Endothelial cell of umbilical vein (primary cell): Measurements from ENCODE around the gene FKBP6. TPM values are rescaled to one million over a fixed set of nuclear protein-coding genes. Genes with fewer than 3 reads are reported as not detected.

ENCODE experiments used
- BruUV-seq: library from RNA; stranded (reverse); fragments of 400-500 nt; replicated peaks from 2 replicates; lab custom pipeline; 2021; lab: Mats Ljungman, UMichigan
- CTCF ChIA-PET: fragments of 300-600, 350-600 bp; sonication (Branson Sonifier 250); formaldehyde crosslinking; loops from one replicate; lab custom pipeline; 2021; ENCODE audit warnings: antibody characterized with exemption, inconsistent platforms; lab: Charles Lee
- POLR2A ChIA-PET: fragments of 300-600, 350-600 bp; sonication (Branson Sonifier 250); formaldehyde crosslinking; loops from one replicate; lab custom pipeline; 2021; ENCODE audit warnings: antibody characterized with exemption, inconsistent platforms; lab: Charles Lee
- DNase-seq: peaks from one replicate; pipeline ENCODE4 v3.0.0-alpha.2; 2011; ENCODE audit warnings: low read depth, low spot score
- FAIRE-seq: peaks from 2 replicates; lab custom pipeline; 2011; peaks lifted over from hg19 to GRCh38; lab: Jason Lieb, UNC
- H2AFZ ChIP-seq: 2 replicates; pipeline ENCODE4 v1.6.0; 2012; ENCODE audit warnings: low read depth, low read length, control low read depth, inconsistent platforms
- H3K27ac ChIP-seq: 2 replicates; pipeline ENCODE4 v1.5.1; 2011; ENCODE audit warnings: low read depth, mild to moderate bottlenecking, control low read depth, low read length, moderate library complexity; ENCODE audit not compliant: insufficient read depth
- H3K27me3 ChIP-seq, 2 experiments: 2 replicates each; pipeline versions ENCODE4 v1.6.0 to v1.6.1; 2011; ENCODE audit warnings: low read length in 2 of 2, mixed read lengths in 1 of 2; ENCODE audit not compliant: control insufficient read depth in 2 of 2, insufficient read depth in 2 of 2
- H3K36me3 ChIP-seq, 2 experiments: 2 replicates in 1 of 2; 3 replicates in 1 of 2; pipeline ENCODE4 v1.5.1; 2011; ENCODE audit warnings: low read length in 2 of 2, mild to moderate bottlenecking in 1 of 2, moderate library complexity in 1 of 2; ENCODE audit not compliant: control insufficient read depth in 2 of 2, insufficient read depth in 2 of 2; ENCODE audit errors: extremely low read depth in 1 of 2
- H3K4me1 ChIP-seq: 3 replicates; pipeline ENCODE4 v1.5.1; 2011; ENCODE audit warnings: mild to moderate bottlenecking, low read length; ENCODE audit not compliant: control insufficient read depth, insufficient read depth; ENCODE audit errors: extremely low read depth
- H3K4me2 ChIP-seq: 2 replicates; pipeline ENCODE4 v1.6.1; 2011; ENCODE audit warnings: low read length, control low read depth, mixed read lengths; ENCODE audit not compliant: insufficient read depth
- H3K4me3 ChIP-seq, 3 experiments: fragments of 200-600 bp in 1 of 3; sonication (generic), shearing (Covaris generic) in 1 of 3; replicated peaks in 1 of 3; 2 replicates each; pipeline ENCODE4 v1.5.1; 2011 to 2016; ENCODE audit warnings: control low read depth in 3 of 3, low read length in 3 of 3, mild to moderate bottlenecking in 2 of 3, inconsistent platforms in 1 of 3, low read depth in 1 of 3, moderate library complexity in 1 of 3; ENCODE audit not compliant: insufficient read depth in 1 of 3
- H3K79me2 ChIP-seq: 2 replicates; pipeline ENCODE4 v1.6.0; 2012; ENCODE audit warnings: low read length, inconsistent platforms; ENCODE audit not compliant: control insufficient read depth, insufficient read depth
- H3K9ac ChIP-seq: replicated peaks from 2 replicates; pipeline ENCODE3; 2011; ENCODE audit warnings: low read length, control low read depth; ENCODE audit not compliant: insufficient read depth; ENCODE audit errors: extremely low read depth
- H3K9me1 ChIP-seq: replicated peaks from 3 replicates; pipeline ENCODE4 v1.6.0; 2011; ENCODE audit warnings: mild to moderate bottlenecking, low read length; ENCODE audit not compliant: control insufficient read depth, insufficient read depth; ENCODE audit errors: extremely low read depth
- H3K9me3 ChIP-seq: replicated peaks from 2 replicates; pipeline ENCODE4 v1.5.1; 2012; ENCODE audit warnings: low read length, inconsistent platforms; ENCODE audit not compliant: control insufficient read depth, insufficient read depth
- H4K20me1 ChIP-seq: replicated peaks from 2 replicates; pipeline ENCODE3; 2011; ENCODE audit warnings: mild to moderate bottlenecking, low read length; ENCODE audit not compliant: control insufficient read depth, insufficient read depth; ENCODE audit errors: extremely low read depth
- FOS ChIP-seq: IDR thresholded peaks from 2 replicates; pipeline ENCODE4 v1.6.1; 2011; ENCODE audit warnings: mild to moderate bottlenecking, low read length, moderate library complexity, borderline replicate concordance; ENCODE audit not compliant: insufficient read depth
- GATA2 ChIP-seq: IDR thresholded peaks from 2 replicates; pipeline ENCODE4 v1.7.0; 2011; ENCODE audit warnings: low read depth, mild to moderate bottlenecking, moderate library complexity, mixed read lengths, low read length; ENCODE audit not compliant: insufficient read length, insufficient read depth
- JUN ChIP-seq: IDR thresholded peaks from 2 replicates; pipeline ENCODE4 v1.6.1; 2011; ENCODE audit warnings: borderline replicate concordance, low read depth; ENCODE audit not compliant: insufficient read length, insufficient read depth
- MYC ChIP-seq: IDR thresholded peaks from one replicate; pipeline ENCODE4 v1.6.1; 2011; ENCODE audit warnings: mild to moderate bottlenecking, low read depth, low read length
- POLR2A ChIP-seq: IDR thresholded peaks from 2 replicates; pipeline ENCODE4 v1.6.1; 2012; ENCODE audit warnings: low read depth, mild to moderate bottlenecking, control low read depth, low read length
- POLR2AphosphoS5 ChIP-seq: IDR thresholded peaks from 2 replicates; pipeline ENCODE4 v1.6.1; 2012; ENCODE audit warnings: low read depth, mild to moderate bottlenecking, control low read depth, low read length, moderate library complexity; ENCODE audit not compliant: insufficient read depth
- dilution Hi-C: fragments of 300-500 bp; cut with MboI; formaldehyde crosslinking; loops from one replicate; pipeline ENCODE4 v1.15.0; 2019; ENCODE audit warnings: low sequenced_read_pairs; ENCODE audit not compliant: extremely low pct_ligation_motif_present
- intact Hi-C: fragments of 100-400 bp; cut with micrococcal nuclease; formaldehyde crosslinking; loops from one replicate; pipeline ENCODE4 v1.10.0; 2022
- polyA plus RNA-seq, 4 experiments: library from polyadenylated mRNA; depleted of rRNA in 3 of 4; stranded (reverse) in 3 of 4; unstranded in 1 of 4; fragments of >200 nt; gene quantifications; 2 replicates each; pipeline versions ENCODE4 v1.2.1 to v1.2.3, GENCODE V29; 2011 to 2012; ENCODE audit warnings: missing spikeins in 1 of 4
- total RNA-seq: library from RNA; stranded (reverse); gene quantifications from 2 replicates; pipeline ENCODE4 v1.2.3, GENCODE V29; 2021
- TF ChIP-seq, protein P1 (sequence below), 2 donors: IDR thresholded peaks; 1 replicate in 1 of 2; 2 replicates in 1 of 2; pipeline ENCODE4 v1.5.1; 2011; ENCODE audit warnings: low read length in 2 of 2, mild to moderate bottlenecking in 2 of 2, moderate library complexity in 2 of 2, control low read depth in 1 of 2, inconsistent platforms in 1 of 2, low read depth in 1 of 2; ENCODE audit not compliant: insufficient read depth in 1 of 2; ENCODE audit errors: extremely low read depth in 1 of 2
- TF ChIP-seq, protein P2 (sequence below): IDR thresholded peaks from 2 replicates; pipeline ENCODE4 v1.6.1; 2011; ENCODE audit not compliant: insufficient read depth, insufficient read length

The FKBP6 gene
- total and polyA plus RNA-seq, 2 donors (not counting 3 experiments of a cell fraction or from before 2014, with no cell fraction given), result 0.04 TPM; not detected in 1

DNA sequence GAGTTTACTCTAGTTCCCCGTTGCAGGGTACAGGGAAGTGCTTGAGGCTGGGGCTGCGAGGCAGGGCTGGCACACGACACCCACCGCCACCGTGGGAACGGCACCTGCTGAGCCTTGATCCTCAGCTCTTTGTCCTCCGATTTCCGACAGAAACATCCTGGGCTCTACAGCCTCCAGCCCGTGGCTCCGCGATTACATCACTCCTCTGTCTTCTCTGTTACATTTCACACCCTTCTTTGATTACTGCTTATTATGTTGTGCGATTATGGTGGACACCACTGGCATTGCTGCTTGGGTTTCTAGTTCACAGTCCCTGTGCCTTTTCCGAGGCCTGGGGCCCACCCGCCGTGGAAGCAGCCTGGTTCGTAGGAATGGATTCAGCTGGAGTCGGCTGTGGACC, 26.9 kb downstream of the FKBP6 start:
- no peak overlapping the region for H3K27ac ChIP-seq
- H2AFZ ChIP-seq, result no peak overlapping the region
- no peaks in the 10 kb centered on the region for H3K36me3 ChIP-seq
- H3K27me3 ChIP-seq, result no peaks in the 10 kb centered on the region
- peaks cover 21% of the 10 kb centered on the region for H3K4me1 ChIP-seq
- H3K9me1 ChIP-seq, result no peaks in the 10 kb centered on the region
- no peak for DNase-seq
- no peak overlapping the region for H3K9ac ChIP-seq
- FAIRE-seq, result no peak
- H4K20me1 ChIP-seq, result no peaks in the 10 kb centered on the region
- dilution Hi-C loops, result no loop called here
- ChIA-PET POLR2A (no interaction called here), CTCF (no interaction called here)
- H3K4me2 ChIP-seq, result no peak overlapping the region
- intact Hi-C loops, result no loop called here
- BruUV-seq, result no TSS peak
- TF ChIP-seq GATA2 (no peak), POLR2A (no peak), JUN (no peak), MYC (no peak), POLR2AphosphoS5 (no peak), FOS (no peak)
- TF ChIP-seq, protein P1, sequence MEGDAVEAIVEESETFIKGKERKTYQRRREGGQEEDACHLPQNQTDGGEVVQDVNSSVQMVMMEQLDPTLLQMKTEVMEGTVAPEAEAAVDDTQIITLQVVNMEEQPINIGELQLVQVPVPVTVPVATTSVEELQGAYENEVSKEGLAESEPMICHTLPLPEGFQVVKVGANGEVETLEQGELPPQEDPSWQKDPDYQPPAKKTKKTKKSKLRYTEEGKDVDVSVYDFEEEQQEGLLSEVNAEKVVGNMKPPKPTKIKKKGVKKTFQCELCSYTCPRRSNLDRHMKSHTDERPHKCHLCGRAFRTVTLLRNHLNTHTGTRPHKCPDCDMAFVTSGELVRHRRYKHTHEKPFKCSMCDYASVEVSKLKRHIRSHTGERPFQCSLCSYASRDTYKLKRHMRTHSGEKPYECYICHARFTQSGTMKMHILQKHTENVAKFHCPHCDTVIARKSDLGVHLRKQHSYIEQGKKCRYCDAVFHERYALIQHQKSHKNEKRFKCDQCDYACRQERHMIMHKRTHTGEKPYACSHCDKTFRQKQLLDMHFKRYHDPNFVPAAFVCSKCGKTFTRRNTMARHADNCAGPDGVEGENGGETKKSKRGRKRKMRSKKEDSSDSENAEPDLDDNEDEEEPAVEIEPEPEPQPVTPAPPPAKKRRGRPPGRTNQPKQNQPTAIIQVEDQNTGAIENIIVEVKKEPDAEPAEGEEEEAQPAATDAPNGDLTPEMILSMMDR (IDR thresholded peaks at IDR 0.05; ENCODE audit: extremely low read depth in 1 of 2, insufficient read depth in 1 of 2, low read depth in 1 of 2, low read length in 2 of 2), result no peak
- TF ChIP-seq, protein P2, sequence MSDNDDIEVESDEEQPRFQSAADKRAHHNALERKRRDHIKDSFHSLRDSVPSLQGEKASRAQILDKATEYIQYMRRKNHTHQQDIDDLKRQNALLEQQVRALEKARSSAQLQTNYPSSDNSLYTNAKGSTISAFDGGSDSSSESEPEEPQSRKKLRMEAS, result no peak
- H3K9me3 ChIP-seq, result no peaks in the 10 kb centered on the region
- no peak overlapping the region for H3K4me3 ChIP-seq
- no peaks in the 10 kb centered on the region for H3K79me2 ChIP-seq
